GM19351 (cell line): ENCODE measurements around the gene CCDC27.

ENCODE experiments used
- ATAC-seq: cut with Tn5 transposase; IDR thresholded peaks from one replicate; pipeline ENCODE4 v1.9.1; 2021; ENCODE audit warnings: mild to moderate bottlenecking, moderate library complexity; ENCODE audit not compliant: unreplicated experiment

Gene CCDC27

GRCh38 chr1:3752400-3752945, at the start of gene CCDC27:
Gene CCDC27 (plus strand): TSS chr1:3752450. CDS start chr1:3752482, 32 bp downstream.
- no peak for ATAC-seq

GRCh38 chr1:3702528-3702927, 49.7 kb upstream of the CCDC27 start:
- no peak for ATAC-seq

- ATAC-seq: no peak
Measured at GRCh38 chr1:3702990-3703728, 49.1 kb upstream of the CCDC27 start.

GRCh38 chr1:3703786-3704371, 48.4 kb upstream of the CCDC27 start:
- no peak for ATAC-seq

GRCh38 chr1:3705341-3705950, 46.8 kb upstream of the CCDC27 start:
- ATAC-seq: no peak

DNA sequence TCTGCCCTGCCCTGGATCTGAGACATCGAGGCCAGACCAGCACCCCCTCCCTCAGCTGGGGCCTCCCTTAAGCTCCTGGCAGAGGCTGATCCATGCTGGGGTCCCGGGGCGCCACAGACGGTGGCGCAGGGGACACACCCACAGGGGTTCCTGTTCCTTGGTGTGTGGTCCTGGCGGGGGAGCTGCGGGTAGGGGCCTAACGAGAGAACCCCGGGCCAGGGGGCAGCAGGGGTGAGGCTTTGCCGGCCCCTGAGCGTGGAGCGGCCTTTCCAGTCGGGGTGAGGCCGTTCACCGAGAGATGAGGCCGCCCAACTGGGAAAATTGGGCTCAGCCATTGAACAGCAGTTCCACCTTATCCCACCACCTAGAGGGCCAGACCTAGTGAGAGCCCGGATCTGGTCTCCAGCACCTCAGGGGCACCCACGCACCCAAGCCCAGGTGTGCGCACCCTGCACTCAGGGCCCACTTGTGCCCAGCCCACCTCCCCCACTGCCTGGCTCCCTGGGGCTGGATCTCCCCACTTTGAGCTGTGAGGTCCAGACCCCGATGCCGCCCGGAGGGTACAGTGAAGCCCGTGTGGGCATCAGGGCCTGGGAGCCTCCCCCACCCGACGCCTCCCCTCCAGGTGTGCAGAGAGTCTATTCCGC, 45.5 kb upstream of the CCDC27 start:
- no peak for ATAC-seq

DNA sequence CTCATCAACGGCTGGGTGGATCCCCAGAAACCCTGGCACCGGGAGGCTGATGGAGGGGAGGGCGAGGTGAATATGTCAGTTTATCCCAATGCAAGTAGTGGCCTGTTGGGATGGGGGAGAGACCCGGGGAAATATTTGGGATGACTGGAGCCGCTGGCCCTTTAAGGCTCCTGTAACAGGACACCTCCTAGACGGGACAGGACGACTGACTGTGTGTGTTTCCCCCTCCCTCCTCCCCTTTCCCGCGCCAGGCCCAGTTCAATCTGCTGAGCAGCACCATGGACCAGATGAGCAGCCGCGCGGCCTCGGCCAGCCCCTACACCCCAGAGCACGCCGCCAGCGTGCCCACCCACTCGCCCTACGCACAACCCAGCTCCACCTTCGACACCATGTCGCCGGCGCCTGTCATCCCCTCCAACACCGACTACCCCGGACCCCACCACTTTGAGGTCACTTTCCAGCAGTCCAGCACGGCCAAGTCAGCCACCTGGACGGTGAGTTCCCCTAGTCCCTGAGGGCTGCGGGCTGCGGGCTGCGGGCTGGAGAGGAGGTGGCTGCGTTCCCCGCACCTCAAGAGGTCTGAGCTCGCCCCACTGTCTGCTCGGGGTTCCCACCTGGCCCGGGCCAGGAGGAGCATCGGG, 44.8 kb upstream of the CCDC27 start:
- no peak for ATAC-seq

DNA sequence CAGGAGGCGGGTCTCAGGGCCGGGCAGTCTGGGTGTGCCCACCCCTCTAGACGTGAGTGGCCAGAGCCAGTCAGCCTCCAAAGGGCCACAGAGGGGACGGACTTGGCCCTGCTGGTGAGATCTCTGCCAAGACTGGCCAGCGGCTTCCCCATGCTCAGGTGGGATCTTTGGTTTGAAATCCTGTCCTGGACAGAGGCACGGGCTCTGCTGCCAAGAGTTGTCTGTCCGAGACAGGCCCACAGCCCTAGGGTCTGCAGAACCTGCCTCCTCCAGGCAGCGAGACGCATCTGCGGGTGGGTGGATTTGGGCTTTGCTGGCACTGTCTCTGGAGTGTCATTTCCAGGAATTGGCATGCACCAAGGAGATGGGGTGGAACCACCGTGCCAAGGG, 44.3 kb upstream of the CCDC27 start:
- ATAC-seq: no peak

DNA sequence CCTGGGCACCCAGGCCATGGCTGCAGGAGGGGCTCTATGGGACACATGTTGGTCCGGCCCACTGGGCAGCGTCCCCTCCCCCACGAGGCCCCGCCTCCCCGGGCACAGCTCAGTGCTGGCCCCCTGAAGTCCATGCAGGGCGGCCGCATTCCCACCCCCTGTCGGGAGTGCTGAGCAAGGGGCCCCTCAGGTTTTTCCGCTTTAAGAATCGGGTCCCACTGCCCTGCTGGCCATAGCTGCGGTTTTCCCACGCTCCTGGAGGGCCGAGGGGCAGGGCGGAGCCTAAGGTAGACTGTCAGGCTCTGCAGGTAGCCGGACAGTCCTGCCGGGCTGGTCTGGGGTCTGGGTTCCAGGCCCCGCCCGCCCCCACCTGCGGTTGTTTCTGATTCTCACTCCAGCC, 43.5 kb upstream of the CCDC27 start:
- no peak for ATAC-seq

DNA sequence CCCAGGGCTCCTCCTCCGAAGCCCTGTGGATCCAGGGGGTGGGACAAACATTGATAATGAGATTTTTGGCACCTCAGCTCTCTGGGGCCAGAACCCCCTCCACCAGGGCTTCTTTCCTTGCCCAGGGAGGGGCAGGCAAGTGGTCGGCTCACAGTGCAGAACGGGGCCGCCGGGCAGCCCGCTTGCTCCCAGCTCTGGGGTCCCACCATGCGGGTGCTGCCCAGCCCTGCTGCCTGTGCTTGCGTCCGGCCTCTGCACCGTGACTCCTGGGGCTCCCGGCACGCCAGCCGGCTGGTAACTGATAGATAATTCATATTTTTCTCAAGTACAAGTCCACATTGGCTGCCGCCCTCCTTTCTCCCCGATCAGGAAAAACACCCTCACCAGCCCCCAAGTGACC, 42.0 kb upstream of the CCDC27 start:
- ATAC-seq: no peak

DNA sequence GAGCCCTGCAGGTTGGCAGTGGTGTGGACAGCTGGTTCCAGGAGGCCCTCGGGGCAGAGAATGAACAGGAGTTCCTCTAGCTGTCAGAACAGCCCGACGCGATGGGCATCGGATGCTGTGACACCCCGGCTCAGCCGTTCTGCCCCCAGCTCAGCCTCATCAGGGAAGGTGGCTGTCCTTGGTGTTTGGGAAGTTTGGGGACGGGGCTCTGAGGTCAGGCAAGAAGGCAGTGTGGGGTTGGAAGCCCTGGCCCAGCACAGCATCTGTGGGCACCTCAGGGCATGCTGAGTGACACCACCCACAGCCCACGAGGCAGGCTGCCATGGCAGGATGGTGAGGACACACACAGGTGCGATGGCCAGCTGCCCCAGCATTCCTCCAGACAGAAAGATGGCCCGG, 40.9 kb upstream of the CCDC27 start:
- ATAC-seq: no peak

DNA sequence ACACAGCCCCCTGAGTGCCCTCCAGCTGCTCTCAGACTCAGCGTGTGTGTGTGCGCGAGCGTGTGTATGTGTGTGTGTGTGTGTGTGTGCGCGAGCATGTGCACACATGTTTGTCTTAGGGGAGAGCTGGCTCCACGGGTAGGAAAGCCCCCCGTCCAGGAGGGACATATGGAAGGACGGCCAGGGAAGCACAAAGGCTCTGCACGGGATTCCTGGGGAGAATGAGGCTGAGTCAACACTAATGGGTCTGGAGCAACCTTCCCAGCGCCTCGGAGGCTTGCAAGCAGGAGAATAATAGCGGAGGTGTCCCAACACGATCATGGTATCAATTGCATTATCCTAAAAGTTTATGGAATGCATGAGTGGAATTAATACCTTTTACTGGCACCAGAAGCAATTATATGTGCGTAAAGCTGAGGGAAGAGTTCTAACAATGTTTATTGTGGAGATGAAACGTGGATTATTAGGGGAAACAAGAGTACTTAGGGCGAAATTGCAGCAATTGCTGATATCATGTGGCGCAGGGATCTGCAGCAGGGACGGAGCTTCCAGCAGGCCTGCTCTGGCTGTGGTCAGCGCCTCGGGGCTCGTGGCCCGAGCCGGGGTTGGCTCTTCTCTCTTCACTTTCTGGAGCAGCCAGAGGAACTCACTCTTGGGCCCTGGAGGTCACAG, 40.3 kb upstream of the CCDC27 start:
- no peak for ATAC-seq

DNA sequence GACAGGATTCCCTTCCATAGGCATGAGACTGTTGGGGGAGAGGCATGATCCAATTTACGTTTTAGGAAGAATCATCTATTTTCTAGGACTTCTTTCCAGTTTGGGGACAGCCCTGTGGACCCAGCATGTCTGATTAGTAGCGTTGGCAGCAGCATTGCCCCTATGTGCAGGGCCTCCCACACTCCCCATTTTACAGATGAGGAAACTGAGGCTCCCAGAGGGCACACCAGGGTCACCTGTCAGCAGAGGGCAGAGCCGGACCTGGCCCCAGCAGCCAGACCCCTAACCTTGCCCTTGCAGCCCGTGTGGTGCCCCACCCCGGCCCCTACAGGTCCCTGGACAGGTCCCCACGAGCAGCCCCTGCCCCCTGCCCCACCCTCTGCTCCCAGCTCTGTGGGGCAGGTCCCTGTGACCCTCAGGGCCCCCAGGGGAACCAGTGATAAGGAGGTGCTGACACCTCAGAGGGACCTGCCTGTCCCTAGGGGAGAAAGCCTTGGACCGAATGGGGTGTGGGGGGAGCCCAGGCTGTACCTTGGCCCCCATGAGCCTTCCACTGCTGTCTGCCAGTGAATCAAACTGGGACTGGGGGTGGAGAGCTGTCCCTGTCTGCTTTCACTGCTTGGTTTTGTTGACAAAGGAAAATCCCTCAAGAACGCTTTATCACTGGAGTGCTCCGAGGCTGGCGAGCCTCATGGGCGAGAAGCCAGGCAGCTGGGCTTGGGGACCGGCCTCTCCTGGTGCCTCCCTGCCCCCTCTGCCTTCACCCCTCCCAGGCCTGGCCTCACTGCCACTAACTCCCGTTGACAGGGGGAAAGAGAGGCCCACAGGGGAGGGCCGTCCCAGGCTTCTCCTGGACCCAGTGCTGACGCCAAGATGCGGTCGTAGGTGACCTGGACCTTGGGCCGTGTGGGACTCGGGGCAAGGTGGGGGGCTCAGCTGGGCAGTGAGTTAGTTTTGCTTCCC, 39.4 kb upstream of the CCDC27 start:
- no peak for ATAC-seq

DNA sequence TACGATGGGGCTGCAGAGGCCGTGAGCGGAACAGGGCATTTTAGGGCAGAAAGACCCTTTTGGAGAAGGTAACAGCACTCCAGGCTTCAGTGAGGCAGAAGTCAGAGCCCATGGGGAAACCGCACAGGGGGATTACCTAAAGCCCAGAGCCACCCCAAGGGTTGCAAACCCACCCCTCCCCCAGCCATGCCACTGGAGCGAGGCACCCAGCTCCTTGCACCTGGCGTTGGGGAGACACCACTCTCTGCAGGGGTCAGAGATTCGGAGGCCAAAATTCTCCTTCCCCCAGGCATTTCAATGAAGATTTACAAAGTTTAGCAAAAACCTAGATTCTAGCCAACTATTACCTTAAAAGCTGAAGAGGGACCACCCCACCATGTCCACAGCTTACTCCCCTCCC, 38.4 kb upstream of the CCDC27 start:
- no peak for ATAC-seq

GRCh38 chr1:3714284-3714741, 37.9 kb upstream of the CCDC27 start:
- no peak for ATAC-seq

DNA sequence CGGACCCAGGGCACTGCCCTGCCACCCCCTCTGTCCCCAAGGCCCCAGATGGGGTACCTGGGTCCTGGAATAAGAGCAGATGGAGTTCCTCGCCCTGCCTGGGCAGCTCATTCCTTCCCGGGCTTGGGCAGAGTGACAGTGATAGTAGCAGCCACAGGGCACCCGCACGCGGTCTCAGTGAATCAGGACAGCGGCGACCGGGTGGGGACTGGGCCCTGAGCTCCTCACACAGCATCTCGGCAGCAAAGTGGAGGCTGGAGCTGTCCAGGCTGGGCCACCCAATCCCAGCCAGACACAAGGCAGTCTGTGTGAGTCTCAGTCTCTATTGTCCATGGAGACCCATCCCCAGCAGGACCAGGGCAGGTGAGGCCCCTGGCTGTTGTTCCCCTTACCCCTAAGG, 37.4 kb upstream of the CCDC27 start:
- ATAC-seq: no peak

- no peak for ATAC-seq
Measured at GRCh38 chr1:3716351-3716750, 35.9 kb upstream of the CCDC27 start.

DNA sequence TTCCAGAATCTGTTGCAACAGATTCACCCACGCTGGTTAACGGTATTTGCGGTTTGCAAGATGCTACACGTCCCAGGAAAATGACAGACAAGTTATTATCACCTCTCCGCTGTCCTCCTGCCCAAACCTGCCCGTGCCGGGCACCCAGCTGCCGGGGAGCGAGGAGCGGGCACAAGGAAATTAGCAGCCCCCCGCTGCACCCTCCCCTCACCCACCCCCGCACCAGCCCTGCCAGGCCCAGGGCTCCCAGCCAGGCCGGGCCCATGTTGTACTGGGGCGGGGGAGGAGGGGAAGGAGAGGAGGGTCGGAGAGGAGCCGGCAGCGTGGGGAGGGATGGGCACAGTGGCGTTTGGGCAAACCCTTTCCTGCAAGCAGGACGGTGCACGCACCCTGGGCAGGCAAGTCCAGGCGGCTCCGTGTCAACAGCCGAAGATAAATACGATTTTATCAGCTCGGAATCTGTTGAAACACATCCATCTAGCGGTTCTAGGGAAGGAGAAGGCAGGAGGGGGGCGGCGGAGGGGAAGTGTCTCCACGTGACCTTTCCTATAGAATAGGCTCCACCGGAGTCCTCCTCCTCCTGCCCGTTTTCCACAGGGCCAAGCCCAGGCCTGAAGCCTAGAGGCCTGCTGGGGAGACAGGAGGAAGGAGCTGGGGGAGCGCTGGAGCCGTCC, 35.1 kb upstream of the CCDC27 start:
- ATAC-seq: no peak
